Kidney epithelial cell (primary cell): ENCODE results near the gene CANT1. TPM values are rescaled to one million over a fixed set of nuclear protein-coding genes. Genes with fewer than 3 reads are reported as not detected.

ENCODE experiments used
- DNase-seq: peaks from one replicate; pipeline ENCODE4 v3.0.0-alpha.2; 2010; ENCODE audit warnings: low read depth
- H3K27me3 ChIP-seq: 2 replicates; pipeline ENCODE4 v1.6.0; 2011; ENCODE audit warnings: low read length; ENCODE audit not compliant: control insufficient read depth, insufficient read depth
- H3K36me3 ChIP-seq: 2 replicates; pipeline ENCODE4 v1.5.1; 2011; ENCODE audit warnings: low read length; ENCODE audit not compliant: control insufficient read depth, insufficient read depth
- H3K4me3 ChIP-seq: 2 replicates; pipeline ENCODE4 v1.5.1; 2011; ENCODE audit warnings: low read depth, mild to moderate bottlenecking, control low read depth, low read length
- CTCF ChIP-seq: IDR thresholded peaks from 2 replicates; pipeline ENCODE4 v1.5.1; 2011; ENCODE audit warnings: mild to moderate bottlenecking, moderate library complexity, low read length, control low read depth, inconsistent platforms; ENCODE audit not compliant: insufficient read depth, poor library complexity, severe bottlenecking
- total RNA-seq: library from RNA; depleted of rRNA; stranded (reverse); fragments of >200 nt; gene quantifications from 2 replicates; pipeline ENCODE4 v1.2.3, GENCODE V29; 2015

CANT1 gene
- total RNA-seq, 1 donor from 2014 or later, result 54.6 TPM

DNA sequence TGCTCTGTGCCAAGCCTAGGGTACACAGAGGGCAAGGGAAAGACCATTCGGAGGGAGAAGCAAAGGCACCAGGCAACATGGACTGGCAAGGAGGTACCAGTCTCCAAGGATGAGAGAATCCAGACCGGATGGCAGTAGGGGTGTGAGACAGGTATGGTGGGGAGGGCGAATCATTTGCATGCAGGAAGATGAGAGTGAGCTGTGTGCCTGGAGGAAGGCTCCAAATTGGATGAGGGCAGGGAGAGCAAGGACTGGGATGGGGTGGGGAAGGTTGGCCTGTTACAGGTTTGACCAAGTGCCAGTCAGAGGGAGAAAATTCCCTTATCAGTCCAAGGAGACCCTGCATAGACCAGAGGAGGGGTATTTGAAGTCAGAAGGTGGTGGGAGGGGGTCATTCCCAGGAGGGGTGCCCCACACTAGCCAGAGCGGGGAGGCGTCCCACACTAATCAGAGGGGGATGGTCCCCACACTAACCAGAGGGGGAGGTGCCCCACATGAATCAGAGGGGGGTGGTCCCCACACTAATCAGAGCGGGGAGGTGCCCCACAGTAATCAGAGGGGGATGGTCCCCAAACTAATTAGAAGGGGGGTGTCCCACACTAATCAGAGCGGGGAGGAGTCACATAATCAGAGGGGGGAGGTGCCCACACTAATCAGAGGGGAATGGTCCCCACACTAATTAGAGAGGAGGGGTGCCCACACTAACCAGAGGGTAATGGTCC, 737 bp downstream of the CANT1 start:
- no peaks in the 10 kb centered on the region for H3K36me3 ChIP-seq
- H3K4me3 ChIP-seq, result peak overlapping the region; percentile 100
- no peak for TF ChIP-seq CTCF
- DNase-seq, result no peak
- H3K27me3 ChIP-seq, result no peaks in the 10 kb centered on the region

GRCh38 chr17:79007504-79008381, 1.8 kb downstream of the CANT1 start:
- DNase-seq, result no peak
- TF ChIP-seq CTCF, result no peak
- Histone ChIP-seq H3K4me3 (no peak overlapping the region), H3K36me3 (no peaks in the 10 kb centered on the region), H3K27me3 (no peaks in the 10 kb centered on the region)

DNA sequence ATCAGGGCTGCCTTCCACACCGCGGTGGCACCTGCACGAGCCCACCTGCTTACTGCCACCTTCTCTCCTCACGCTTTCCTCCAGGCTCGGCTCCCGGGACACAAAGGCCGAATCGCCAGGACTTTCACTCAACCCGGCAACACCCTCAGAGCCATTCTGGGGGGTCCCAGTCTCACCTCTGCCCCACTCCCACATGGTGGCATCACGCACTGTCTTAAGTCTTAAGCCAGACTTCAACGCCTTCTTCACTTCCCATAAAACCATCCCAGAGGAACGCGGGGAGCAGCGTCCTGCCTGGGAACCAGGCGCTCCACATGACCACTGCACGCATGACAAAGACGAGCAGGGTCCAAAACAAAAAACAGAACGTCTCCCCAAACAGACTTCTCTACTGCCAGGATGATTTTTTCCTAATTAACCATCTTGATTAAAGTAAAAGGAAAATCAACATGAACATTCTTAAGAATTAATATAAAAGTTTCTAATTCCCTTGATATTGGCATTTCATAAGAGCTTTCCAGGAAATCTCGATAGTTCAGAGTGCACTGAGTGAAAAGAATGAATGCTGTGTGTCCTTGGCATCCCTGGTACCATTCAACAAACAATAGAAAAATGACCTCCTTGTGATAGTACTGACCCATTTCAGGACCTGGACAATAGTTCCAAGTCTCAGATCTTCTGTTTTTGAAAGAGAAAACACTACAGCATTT, 2.6 kb downstream of the CANT1 start:
- no peak for DNase-seq
- no peak for TF ChIP-seq CTCF
- H3K27me3 ChIP-seq, result no peaks in the 10 kb centered on the region
- H3K4me3 ChIP-seq, result no peak overlapping the region
- H3K36me3 ChIP-seq, result no peaks in the 10 kb centered on the region

DNA sequence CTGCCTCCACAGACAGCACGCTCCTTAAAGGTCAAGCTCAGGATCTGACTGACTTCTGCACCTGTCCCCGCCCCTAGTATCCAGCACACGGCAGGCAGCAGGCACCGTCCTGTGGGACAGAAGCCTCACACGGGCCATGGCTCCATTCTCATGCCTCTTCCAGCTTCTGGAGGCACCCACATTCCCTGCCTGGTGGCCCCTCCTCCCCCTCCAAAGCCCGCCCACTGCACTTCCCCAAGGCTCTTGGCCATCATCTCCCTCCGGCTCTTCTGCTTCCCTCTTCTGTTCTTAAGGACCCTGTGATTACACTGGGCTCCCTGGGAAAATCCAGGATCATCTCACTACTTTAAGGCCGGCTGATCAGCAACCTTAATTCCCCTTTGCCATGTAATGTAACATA, 3.5 kb downstream of the CANT1 start:
- Histone ChIP-seq H3K4me3 (no peak overlapping the region), H3K36me3 (no peaks in the 10 kb centered on the region), H3K27me3 (no peaks in the 10 kb centered on the region)
- no peak for DNase-seq
- TF ChIP-seq CTCF, result no peak

DNA sequence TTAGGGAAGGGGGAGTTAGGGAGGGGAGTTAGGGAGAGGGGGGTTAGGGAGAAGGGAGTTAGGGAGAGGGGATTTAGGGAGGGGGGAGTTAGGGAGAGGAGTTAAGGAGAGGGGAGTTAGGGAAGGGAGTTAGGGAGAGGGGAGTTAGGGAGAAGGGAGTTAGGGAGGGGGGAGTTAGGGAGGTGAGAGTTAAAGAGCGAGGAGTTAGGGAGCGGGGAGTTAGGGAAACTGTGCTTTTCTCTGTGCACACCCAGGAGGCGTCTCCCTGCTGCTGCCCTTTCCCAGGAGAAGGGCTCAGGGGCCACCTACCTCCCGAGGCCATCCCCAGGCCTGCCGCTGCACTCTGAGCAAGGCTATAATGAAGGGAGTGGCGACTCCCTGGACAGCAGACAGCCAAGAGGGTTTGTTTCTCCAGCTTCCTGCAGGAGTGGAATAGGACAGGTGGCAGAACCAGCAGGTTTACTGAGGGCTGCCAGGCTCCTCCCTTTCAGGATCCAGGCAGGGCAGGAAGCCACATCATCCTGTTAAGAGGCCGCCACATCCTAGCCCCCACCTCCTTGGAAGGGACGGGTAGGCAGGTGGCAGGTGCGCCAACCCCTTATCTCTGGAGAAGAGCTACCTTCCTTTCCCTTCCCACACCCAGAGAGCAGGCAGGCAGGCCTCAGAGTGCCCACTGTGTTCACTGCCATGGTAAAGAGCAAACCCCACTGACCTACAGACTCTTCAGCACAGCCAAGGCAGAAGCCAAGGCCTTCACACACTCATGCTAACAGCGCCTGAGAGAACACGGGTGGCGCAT, 4.3 kb downstream of the CANT1 start:
- no peak for DNase-seq
- Histone ChIP-seq H3K36me3 (no peaks in the 10 kb centered on the region), H3K27me3 (no peaks in the 10 kb centered on the region), H3K4me3 (no peak overlapping the region)
- no peak for TF ChIP-seq CTCF
